Measurements from ENCODE around the gene SPEG. TPM values are rescaled to one million over a fixed set of nuclear protein-coding genes. Genes with fewer than 3 reads are reported as not detected.

The SPEG gene
- total RNA-seq, 4 donors from 2014 or later, result 3.2 to 49.5 (median 10.2) TPM

GRCh38 chr2:219519526-219519916, 84.9 kb downstream of the SPEG start:
- DNase-seq, result no peak
- Histone ChIP-seq H3K36me3 (no peaks in the 10 kb centered on the region), H3K27me3 (peaks cover 0 to 20% of the 10 kb centered on the region in 2 donors), H3K4me3 (no peak overlapping the region), H3K27ac (no peak overlapping the region), H3K4me1 (peaks cover 0 to 17% (median 9%) of the 10 kb centered on the region in 4 donors), H3K9me3 (no peaks in the 10 kb centered on the region)
- TF ChIP-seq POLR2A (IDR thresholded peaks at IDR 0.05) (no peak), CTCF (IDR thresholded peaks at IDR 0.05) (no peak)

GRCh38 chr2:219520079-219520478, 85.4 kb downstream of the SPEG start:
- no peak overlapping the region for H3K4me3 ChIP-seq
- no peak overlapping the region for H3K27ac ChIP-seq
- no peak for DNase-seq
- H3K9me3 ChIP-seq, result no peaks in the 10 kb centered on the region
- peaks cover 0 to 20% of the 10 kb centered on the region in 2 donors for H3K27me3 ChIP-seq
- TF ChIP-seq CTCF (IDR thresholded peaks at IDR 0.05), result no peak
- TF ChIP-seq POLR2A (IDR thresholded peaks at IDR 0.05), result no peak
- H3K36me3 ChIP-seq, result no peaks in the 10 kb centered on the region
- peaks cover 0 to 17% (median 9%) of the 10 kb centered on the region in 4 donors for H3K4me1 ChIP-seq

- Histone ChIP-seq H3K27me3 (peaks cover 0 to 20% of the 10 kb centered on the region in 2 donors), H3K4me1 (peaks cover 0 to 17% (median 9%) of the 10 kb centered on the region in 4 donors), H3K4me3 (no peak overlapping the region), H3K36me3 (no peaks in the 10 kb centered on the region), H3K27ac (no peak overlapping the region), H3K9me3 (no peaks in the 10 kb centered on the region)
- peak in 3 of 6 experiments; percentile 24 to 31 (median 29) for TF ChIP-seq CTCF (IDR thresholded peaks at IDR 0.05)
- TF ChIP-seq POLR2A (IDR thresholded peaks at IDR 0.05), result no peak
- DNase-seq, result no peak
These were observed 86.6 kb downstream of the SPEG start for GRCh38 chr2:219521066-219521880.

GRCh38 chr2:219522111-219523030, 87.7 kb downstream of the SPEG start:
- no peaks in the 10 kb centered on the region for H3K36me3 ChIP-seq
- H3K4me3 ChIP-seq, result peak overlapping the region in 3 of 4 donors; percentile 19 to 35 (median 27)
- H3K27me3 ChIP-seq, result peaks cover 0 to 20% of the 10 kb centered on the region in 2 donors
- peak overlapping the region in 2 of 4 donors; percentile 0 to 63 for H3K27ac ChIP-seq
- no peaks in the 10 kb centered on the region for H3K9me3 ChIP-seq
- H3K4me1 ChIP-seq, result peaks cover 0 to 17% (median 9%) of the 10 kb centered on the region in 4 donors
- no peak for DNase-seq
- TF ChIP-seq POLR2A (IDR thresholded peaks at IDR 0.05), result no peak

GRCh38 chr2:219523031-219523671, 88.5 kb downstream of the SPEG start:
- TF ChIP-seq POLR2A (IDR thresholded peaks at IDR 0.05) (no peak), CTCF (IDR thresholded peaks at IDR 0.05) (no peak)
- Histone ChIP-seq H3K27ac (peak overlapping the region in 1 of 4 donors; percentile 63), H3K27me3 (peaks cover 0 to 20% of the 10 kb centered on the region in 2 donors), H3K36me3 (no peaks in the 10 kb centered on the region), H3K4me3 (peak overlapping the region in 2 of 4 donors; percentile 27 to 35), H3K9me3 (no peaks in the 10 kb centered on the region), H3K4me1 (peaks cover 0 to 17% (median 9%) of the 10 kb centered on the region in 4 donors)
- no peak for DNase-seq

Measured in Peyer's patch (tissue), 4 donors.